Airway epithelial cell (primary cell): Measurements from ENCODE around the gene GIMAP1. TPM values are rescaled to one million over a fixed set of nuclear protein-coding genes. Genes with fewer than 3 reads are reported as not detected.

Experiments used
- total RNA-seq: library from RNA; depleted of rRNA; stranded (reverse); fragments of >200 nt; gene quantifications from 2 replicates; pipeline ENCODE4 v1.2.3, GENCODE V29; 2015

The GIMAP1 gene
- total RNA-seq: not detected in 2 replicates

DNA sequence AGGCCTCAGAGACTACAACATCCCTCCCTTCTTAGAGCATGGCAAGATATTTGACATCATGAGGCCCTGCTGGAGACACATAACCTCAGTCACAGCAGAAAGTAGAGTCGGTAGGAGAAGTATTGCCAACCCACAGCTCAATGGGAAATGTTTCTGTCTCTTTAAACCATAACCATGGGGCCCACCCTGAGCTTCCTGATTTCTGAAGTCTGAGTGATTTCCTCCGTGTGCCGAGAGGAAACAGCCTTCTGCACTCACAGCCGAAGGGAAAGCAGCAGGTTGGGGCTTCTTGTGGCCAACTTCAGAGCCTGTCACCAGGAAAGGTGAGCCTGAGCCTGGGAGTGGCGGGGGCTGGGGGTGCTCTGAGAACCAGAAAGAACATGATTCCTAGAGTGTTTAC, at the start of gene GIMAP1:
GIMAP1 (plus strand) TSS at position 246 of the 400 bp plus-strand sequence. CDS start 2,435 bp downstream, outside the sequence.

DNA sequence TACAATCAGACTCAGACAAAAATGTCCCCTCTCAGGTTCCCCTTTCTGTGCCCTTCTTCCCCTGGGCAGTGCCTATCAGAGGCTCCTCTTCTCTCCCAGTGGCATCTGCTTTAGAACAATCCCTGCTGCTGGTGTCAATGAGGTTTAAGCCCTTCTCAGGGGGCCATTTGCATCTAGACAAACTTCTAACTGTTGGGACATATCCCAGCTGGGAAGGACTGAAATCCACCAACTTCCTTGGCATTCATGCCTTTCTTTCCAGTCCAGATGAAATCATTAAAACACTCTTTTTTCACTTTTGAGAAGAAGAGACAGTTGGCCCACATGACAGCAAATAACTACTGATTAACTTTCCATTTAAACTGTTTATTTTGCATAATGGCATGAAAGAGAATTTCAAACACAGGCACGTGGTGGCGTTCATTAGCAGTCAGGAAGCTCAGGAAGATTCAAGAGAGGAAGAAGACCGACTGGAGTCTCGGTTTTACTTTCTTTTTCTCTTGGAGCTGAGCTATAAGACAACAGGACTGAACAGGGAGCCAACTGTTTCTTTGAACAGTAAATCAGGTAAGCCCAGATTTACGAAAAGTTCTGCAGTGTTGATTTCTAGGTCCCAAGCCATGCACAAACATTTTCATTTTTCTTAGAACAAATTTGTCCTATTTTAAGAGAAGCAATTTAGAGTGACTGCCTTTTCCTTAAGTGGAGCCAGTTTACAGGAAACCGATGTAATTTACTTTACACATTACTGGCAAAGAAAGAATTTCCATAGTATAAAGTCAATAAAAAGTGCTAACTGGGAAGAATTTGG, 31.0 kb upstream of the GIMAP1 start, which contains the start of gene GIMAP2:
GIMAP2 (plus strand) TSS at position 488 of the 811 bp plus-strand sequence. CDS start 1,354 bp downstream, outside the sequence.

DNA sequence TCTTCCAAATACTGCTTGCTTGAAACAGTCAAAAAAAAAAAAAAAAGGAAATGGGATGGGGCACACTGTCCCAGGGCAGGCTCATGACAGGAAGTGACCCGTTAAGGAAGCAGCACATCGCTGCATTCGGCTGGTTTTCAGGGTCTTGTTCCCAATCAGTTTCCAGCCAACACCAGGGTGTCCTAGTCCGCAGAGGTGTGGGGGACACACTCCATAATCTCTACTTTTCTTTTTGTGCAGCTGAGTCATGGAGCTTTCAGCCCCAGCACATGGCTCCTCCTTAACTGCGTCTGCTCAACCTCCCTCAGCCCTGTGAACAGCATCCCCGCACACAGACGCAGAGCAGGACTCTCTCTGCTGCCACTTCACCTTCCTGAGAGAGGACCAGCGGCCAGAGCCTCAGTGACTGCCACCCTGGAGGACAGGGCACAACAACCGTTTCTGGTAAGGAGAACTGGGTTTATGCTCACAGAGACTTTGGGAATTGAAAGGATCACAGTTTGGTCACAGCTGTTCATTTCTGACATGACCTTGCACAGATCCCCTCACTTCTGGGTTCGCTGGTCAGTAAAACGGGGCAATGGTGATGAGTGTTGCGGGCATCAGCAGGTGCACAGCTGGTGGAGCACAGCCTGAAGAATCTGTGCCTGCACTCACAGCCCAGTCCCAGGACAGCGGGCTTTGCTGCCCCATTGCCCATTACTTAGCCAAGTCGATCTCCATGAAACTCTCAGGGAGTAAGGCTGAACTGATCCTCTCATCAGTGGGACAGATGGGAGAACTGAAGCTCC, 21.0 kb downstream of the GIMAP1 start, which contains the start of gene GIMAP5:
GIMAP5 (plus strand) TSS at position 154 of the 791 bp plus-strand sequence. CDS start 3,467 bp downstream, outside the sequence.

Other genes starting within 250 kb of the GIMAP1 start
- not detected in 2 replicates for gene GIMAP7, start 201.7 kb upstream of the GIMAP1 start, total RNA-seq
- gene GIMAP4, start 149.2 kb upstream of the GIMAP1 start, total RNA-seq: not detected in 2 replicates
- gene GIMAP6, start 84.2 kb upstream of the GIMAP1 start, total RNA-seq: not detected in 2 replicates
- gene GIMAP2, start 30.9 kb upstream of the GIMAP1 start, total RNA-seq: not detected in 2 replicates
- not detected in 2 replicates for gene GIMAP5, start 20.8 kb downstream of the GIMAP1 start, total RNA-seq
- not detected in 2 replicates for gene TMEM176B, start 83.8 kb downstream of the GIMAP1 start, total RNA-seq
- gene TMEM176A, start 84.2 kb downstream of the GIMAP1 start, total RNA-seq: not detected in 2 replicates
- 0.14 TPM in 1 of 2 replicates, not detected in the other for gene AOC1, start 135.9 kb downstream of the GIMAP1 start, total RNA-seq